T-helper 17 cell (primary cell): ENCODE data around the gene DCAF6. TPM values are rescaled to one million over a fixed set of nuclear protein-coding genes. Genes with fewer than 3 reads are reported as not detected.

ENCODE experiments used
- ATAC-seq: fragments of 150-1000 bp; cut with Tn5 transposase; 2 replicates; pipeline ENCODE4 v1.10.0; 2021; ENCODE audit warnings: mild to moderate bottlenecking, moderate library complexity
- DNase-seq, 3 donors: peaks; one replicate each; pipeline versions ENCODE4 v3.0.0 to v3.0.0-alpha.2; 2020 to 2021
- H3K9me3 ChIP-seq: one replicate; pipeline ENCODE4 v1.7.0; 2013; ENCODE audit warnings: low read length, mild to moderate bottlenecking; ENCODE audit not compliant: control insufficient read depth, poor library complexity, severe bottlenecking
- H3K27ac Mint-ChIP-seq: one replicate; pipeline ENCODE4 v1.8.0; 2022; ENCODE audit warnings: mild to moderate bottlenecking, moderate library complexity, mixed read lengths
- H3K27me3 Mint-ChIP-seq: one replicate; pipeline ENCODE4 v1.8.0; 2022; ENCODE audit warnings: mixed read lengths
- H3K36me3 Mint-ChIP-seq: one replicate; pipeline ENCODE4 v1.8.0; 2022; ENCODE audit warnings: low read depth, mixed read lengths
- H3K4me1 Mint-ChIP-seq: one replicate; pipeline ENCODE4 v1.8.0; 2022; ENCODE audit warnings: mild to moderate bottlenecking, mixed read lengths
- H3K4me3 Mint-ChIP-seq: one replicate; pipeline ENCODE4 v1.8.0; 2022; ENCODE audit warnings: mild to moderate bottlenecking, moderate library complexity, mixed read lengths
- total RNA-seq, 4 donors: library from RNA in 2 of 4; stranded (reverse) in 2 of 4; gene quantifications; one replicate each; pipeline ENCODE4 v1.2.3 and lab custom pipeline; 2022 to 2026

Gene DCAF6
- total RNA-seq, 2 donors from 2014 or later, result 24.1 to 26.9 TPM

- Mint-ChIP-seq H3K27me3 (peaks cover 34% of the 10 kb centered on the region), H3K27ac (no peak overlapping the region), H3K36me3 (peaks cover 5% of the 10 kb centered on the region), H3K4me3 (no peak overlapping the region), H3K4me1 (peaks cover 2% of the 10 kb centered on the region)
- ATAC-seq (no peak), DNase-seq (no peak)
- H3K9me3 ChIP-seq, result no peaks in the 10 kb centered on the region
These were observed 153.9 kb downstream of the DCAF6 start for GRCh38 chr1:168090395-168090794.

- Mint-ChIP-seq H3K27me3 (peaks cover 34% of the 10 kb centered on the region), H3K36me3 (peaks cover 5% of the 10 kb centered on the region), H3K4me3 (no peak overlapping the region), H3K27ac (no peak overlapping the region), H3K4me1 (peaks cover 2% of the 10 kb centered on the region)
- no peak for DNase-seq
- H3K9me3 ChIP-seq, result no peaks in the 10 kb centered on the region
- ATAC-seq, result no peak
These were observed 154.6 kb downstream of the DCAF6 start for GRCh38 chr1:168091063-168091462.

GRCh38 chr1:168091720-168092550, 155.5 kb downstream of the DCAF6 start:
- DNase-seq, result no peak
- no peak overlapping the region for H3K27ac Mint-ChIP-seq
- no peaks in the 10 kb centered on the region for H3K9me3 ChIP-seq
- H3K4me1 Mint-ChIP-seq, result peaks cover 2% of the 10 kb centered on the region
- H3K4me3 Mint-ChIP-seq, result no peak overlapping the region
- peaks cover 34% of the 10 kb centered on the region for H3K27me3 Mint-ChIP-seq
- H3K36me3 Mint-ChIP-seq, result peaks cover 5% of the 10 kb centered on the region
- ATAC-seq, result no peak

GRCh38 chr1:168092566-168093355, 156.3 kb downstream of the DCAF6 start:
- ATAC-seq (no peak), DNase-seq (no peak)
- H3K36me3 Mint-ChIP-seq, result peaks cover 4% of the 10 kb centered on the region
- H3K9me3 ChIP-seq, result no peaks in the 10 kb centered on the region
- H3K27ac Mint-ChIP-seq, result no peak overlapping the region
- no peak overlapping the region for H3K4me3 Mint-ChIP-seq
- H3K27me3 Mint-ChIP-seq, result peaks cover 30% of the 10 kb centered on the region
- peaks cover 2% of the 10 kb centered on the region for H3K4me1 Mint-ChIP-seq

DNA sequence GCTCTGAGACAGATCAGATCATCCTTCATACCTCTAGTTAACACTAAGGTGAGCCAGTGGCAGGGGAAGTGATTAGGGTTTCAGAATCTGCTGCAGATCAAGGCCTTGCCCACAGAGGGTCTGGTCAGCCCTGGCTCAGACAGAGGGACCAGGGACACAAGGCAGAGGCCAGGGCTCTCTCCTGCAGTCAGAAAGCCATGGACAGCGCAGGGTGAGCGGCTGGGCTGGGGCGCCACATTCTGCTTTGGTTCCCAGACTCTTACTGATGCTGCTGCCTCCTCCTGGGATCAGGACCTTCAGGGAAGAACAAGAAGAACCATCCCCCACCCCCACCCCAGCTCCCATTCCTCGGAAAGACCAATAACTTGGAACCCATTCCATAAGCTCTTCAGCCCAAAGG, 157.1 kb downstream of the DCAF6 start:
- Mint-ChIP-seq H3K27me3 (peaks cover 25% of the 10 kb centered on the region), H3K4me3 (peak overlapping the region; percentile 31), H3K27ac (no peak overlapping the region), H3K36me3 (peaks cover 2% of the 10 kb centered on the region), H3K4me1 (no peaks in the 10 kb centered on the region)
- DNase-seq (no peak), ATAC-seq (no peak)
- no peaks in the 10 kb centered on the region for H3K9me3 ChIP-seq

DNA sequence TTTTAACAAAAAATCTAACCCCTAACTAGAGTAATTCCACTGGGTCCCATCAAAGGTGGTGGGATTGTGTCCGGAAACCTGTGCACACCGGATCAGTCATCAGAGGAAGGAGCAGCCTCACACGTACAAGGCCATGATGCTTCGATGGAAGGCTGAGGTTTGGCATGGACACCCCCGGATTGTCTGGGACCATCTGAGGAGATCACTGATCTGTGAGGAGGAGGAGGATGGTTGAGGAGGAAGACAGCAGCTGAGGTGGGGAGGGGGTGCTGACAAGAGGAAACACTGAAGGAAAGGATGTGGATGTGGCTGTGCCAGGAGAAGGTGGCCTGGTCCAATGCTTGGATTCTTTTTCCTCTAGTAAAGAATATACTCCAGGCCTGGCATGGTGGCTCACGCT, 159.0 kb downstream of the DCAF6 start:
- Mint-ChIP-seq H3K4me3 (no peak overlapping the region), H3K4me1 (no peaks in the 10 kb centered on the region), H3K27ac (no peak overlapping the region), H3K27me3 (peaks cover 25% of the 10 kb centered on the region), H3K36me3 (peaks cover 2% of the 10 kb centered on the region)
- DNase-seq (no peak), ATAC-seq (no peak)
- H3K9me3 ChIP-seq, result no peaks in the 10 kb centered on the region

DNA sequence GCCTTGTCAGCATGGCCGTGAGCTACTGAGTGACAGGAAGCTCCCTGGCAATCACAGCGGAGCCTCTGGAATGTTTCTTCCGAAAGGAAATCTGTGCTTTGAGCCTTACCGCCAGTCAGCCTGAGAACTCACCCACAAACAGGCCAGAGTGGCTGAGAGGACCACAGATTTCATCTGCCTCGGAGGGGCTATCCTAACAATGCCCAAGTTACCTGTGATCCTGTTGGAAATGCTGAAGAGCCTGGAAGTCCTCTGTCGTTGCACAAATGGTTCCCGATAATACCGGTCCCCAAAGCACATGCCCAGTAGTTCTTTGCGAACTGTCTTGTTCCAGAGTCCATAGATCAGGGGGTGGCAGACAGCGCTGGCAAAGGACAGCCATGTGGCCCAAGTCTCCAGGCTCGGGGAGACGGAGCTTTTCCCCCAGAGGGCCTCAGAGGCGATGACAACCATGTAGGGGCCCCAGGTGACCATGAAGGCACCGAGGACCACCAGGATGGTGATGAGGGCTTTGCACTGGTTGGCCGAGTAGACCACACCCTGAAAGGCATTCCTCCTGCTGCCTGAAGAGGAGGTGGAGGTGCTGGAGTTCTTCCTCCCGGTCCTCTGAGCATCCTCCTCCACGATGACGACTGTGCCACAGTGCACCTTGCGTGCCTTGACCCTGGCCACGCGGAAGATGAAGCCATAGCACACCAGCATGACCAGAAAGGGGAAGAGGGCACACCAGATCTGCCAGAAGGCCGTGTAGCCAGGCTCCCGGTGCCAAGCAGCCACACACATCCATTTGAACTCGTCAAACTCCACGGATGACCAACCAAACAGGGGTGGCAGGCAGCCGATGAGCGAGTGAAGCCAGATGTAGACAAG, 160.0 kb downstream of the DCAF6 start:
- peaks cover 20% of the 10 kb centered on the region for H3K27me3 Mint-ChIP-seq
- no peak for ATAC-seq
- no peak overlapping the region for H3K4me3 Mint-ChIP-seq
- no peak for DNase-seq
- H3K27ac Mint-ChIP-seq, result no peak overlapping the region
- no peaks in the 10 kb centered on the region for H3K36me3 Mint-ChIP-seq
- H3K4me1 Mint-ChIP-seq, result no peaks in the 10 kb centered on the region
- H3K9me3 ChIP-seq, result no peaks in the 10 kb centered on the region

DNA sequence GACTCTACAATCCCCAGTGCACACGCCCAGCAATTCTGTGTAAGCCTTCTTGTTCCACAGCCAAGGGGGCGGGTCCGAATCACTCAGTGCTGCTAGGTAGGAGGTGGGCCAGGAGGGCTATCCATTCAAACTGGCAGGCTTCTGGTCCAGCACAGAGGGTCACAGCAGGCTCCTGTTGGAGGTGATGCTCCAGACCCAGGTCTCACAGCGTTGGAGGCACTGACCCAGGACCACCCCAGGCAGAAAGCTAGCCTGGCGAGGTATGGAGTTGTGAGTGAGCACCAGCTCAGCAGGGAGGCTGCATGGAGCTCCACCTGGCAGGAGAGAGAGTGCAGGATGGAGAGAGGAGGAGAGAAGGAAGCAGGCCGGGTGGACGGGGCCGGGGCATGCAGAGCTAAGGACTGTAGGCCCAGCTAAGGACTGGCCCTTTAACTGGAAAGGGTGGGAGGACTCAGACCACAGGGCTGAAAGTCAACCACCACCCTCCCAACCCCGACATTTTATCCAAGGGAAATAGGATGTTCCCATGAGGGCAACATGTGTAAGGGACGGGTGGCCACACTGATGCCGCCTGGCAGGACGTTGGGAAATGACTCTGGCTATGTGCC, 161.5 kb downstream of the DCAF6 start:
- H3K27me3 Mint-ChIP-seq, result peaks cover 28% of the 10 kb centered on the region
- H3K4me1 Mint-ChIP-seq, result no peaks in the 10 kb centered on the region
- H3K4me3 Mint-ChIP-seq, result no peak overlapping the region
- ATAC-seq (no peak), DNase-seq (no peak)
- H3K9me3 ChIP-seq, result no peaks in the 10 kb centered on the region
- H3K27ac Mint-ChIP-seq, result no peak overlapping the region
- H3K36me3 Mint-ChIP-seq, result no peaks in the 10 kb centered on the region

DNA sequence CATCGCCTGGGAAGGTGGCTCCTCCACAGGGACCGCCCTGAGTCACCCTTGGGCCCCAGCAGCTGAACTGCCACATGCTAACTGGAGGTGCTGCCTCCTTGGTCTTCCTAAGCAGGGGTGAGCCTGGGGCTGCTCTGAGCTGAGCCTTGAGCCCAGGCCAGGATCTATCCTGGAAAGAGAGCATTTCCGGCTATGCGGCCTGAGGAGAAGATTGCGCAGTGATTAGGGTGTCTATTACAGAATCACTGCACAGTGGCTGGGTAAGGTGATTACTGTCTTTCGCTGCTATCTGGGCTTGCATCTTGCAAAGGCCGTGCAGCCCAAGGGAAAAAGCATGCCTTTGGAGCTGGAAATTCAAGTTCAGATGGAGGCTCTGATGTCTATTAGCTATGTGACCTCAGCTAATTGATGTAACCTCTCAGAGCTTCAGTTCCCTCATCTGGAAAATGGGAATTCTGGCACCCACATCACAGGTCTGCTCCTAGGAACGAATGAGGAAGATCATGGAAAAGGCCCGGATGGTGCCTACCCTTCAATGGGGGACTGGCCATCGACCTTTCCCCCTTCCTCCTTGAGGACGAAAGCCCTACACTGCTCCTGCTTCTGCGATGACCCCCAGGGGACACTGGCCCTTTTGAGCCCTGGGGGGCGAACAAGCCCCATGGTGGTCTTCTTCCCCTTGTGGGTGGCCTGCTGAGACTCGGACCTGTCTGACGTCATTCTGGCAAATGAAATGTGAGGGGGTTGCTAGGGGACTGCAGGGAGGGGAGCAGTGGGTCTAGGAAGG, 162.2 kb downstream of the DCAF6 start:
- no peaks in the 10 kb centered on the region for H3K9me3 ChIP-seq
- Mint-ChIP-seq H3K4me1 (no peaks in the 10 kb centered on the region), H3K4me3 (no peak overlapping the region), H3K27ac (no peak overlapping the region), H3K27me3 (peaks cover 30% of the 10 kb centered on the region), H3K36me3 (no peaks in the 10 kb centered on the region)
- ATAC-seq (no peak), DNase-seq (no peak)

GRCh38 chr1:168099337-168099801, 162.9 kb downstream of the DCAF6 start:
- DNase-seq (no peak), ATAC-seq (no peak)
- Mint-ChIP-seq H3K4me1 (no peaks in the 10 kb centered on the region), H3K27ac (no peak overlapping the region), H3K4me3 (no peak overlapping the region), H3K27me3 (peaks cover 30% of the 10 kb centered on the region), H3K36me3 (no peaks in the 10 kb centered on the region)
- H3K9me3 ChIP-seq, result no peaks in the 10 kb centered on the region

DNA sequence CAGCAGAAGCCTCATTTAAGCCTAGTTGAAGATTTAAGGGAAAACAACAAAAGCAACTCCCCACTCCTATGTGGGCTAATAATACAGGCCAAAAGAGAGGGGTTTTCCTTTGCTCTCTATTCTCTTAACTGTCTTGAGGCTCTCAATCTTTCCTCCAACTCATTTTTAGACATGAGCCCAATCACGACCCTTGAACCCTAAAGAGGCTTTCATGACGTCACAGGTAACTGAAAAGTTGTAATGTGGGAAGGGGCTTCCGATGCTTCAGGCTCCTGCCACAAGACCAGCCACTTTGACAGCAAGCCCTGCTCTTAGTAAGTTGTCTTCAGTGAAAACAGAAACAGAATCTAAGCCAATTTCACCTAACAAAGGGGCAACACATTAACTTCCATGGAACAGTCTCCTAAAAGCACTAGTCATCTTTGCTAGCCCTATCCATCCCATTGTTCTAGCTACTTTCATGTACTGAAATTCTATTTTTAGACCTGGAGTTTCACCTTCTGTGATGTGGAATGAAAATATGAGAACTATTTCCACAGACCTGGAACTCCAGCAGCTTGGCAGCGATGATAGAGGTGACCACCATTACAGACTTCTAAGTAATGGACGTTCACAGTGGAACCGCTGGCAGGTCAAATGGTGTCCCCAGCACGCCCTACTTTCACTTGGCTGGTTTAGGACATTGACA, 164.0 kb downstream of the DCAF6 start:
- H3K36me3 Mint-ChIP-seq, result no peaks in the 10 kb centered on the region
- no peak overlapping the region for H3K27ac Mint-ChIP-seq
- H3K4me3 Mint-ChIP-seq, result no peak overlapping the region
- ATAC-seq, result no peak
- no peak for DNase-seq
- no peaks in the 10 kb centered on the region for H3K9me3 ChIP-seq
- peaks cover 28% of the 10 kb centered on the region for H3K27me3 Mint-ChIP-seq
- H3K4me1 Mint-ChIP-seq, result no peaks in the 10 kb centered on the region

DNA sequence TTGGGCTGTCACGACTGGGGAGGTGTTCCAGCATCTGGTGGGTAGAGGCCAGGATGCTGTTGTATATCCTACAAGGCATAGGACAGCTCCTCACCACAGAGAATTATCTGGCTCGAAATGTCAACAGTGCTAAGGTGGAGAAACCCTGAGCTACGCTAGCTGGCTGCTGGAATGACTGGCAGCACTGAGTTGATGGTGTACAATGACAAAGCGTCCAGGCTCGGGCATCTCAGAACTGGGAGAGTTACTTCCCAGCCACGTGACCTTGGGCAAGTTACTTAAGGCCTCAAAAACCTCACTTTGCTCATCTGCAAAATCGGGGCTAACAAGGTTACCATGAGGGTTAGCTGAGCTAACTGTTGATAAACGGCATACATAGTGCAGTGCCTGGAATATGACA, 164.9 kb downstream of the DCAF6 start:
- Mint-ChIP-seq H3K4me1 (no peaks in the 10 kb centered on the region), H3K27ac (no peak overlapping the region), H3K27me3 (peaks cover 33% of the 10 kb centered on the region), H3K4me3 (no peak overlapping the region), H3K36me3 (no peaks in the 10 kb centered on the region)
- no peaks in the 10 kb centered on the region for H3K9me3 ChIP-seq
- DNase-seq (no peak), ATAC-seq (no peak)
